OCI-LY1 (cell line): ENCODE results near the gene LTF.

Source experiments
- EZH2 ChIP-seq: fragments of 200-600 bp; sonication (generic), shearing (Covaris generic); IDR thresholded peaks from 2 replicates; pipeline ENCODE4 v1.8.0; 2017; ENCODE audit warnings: borderline replicate concordance, mixed run types, mild to moderate bottlenecking, antibody characterized with exemption, low read length, moderate library complexity, mixed read lengths
- TF ChIP-seq, protein P1 (sequence below): fragments of 200-600 bp; sonication (generic), shearing (Covaris generic); IDR thresholded peaks from 2 replicates; pipeline ENCODE4 v1.5.1; 2017; ENCODE audit warnings: mild to moderate bottlenecking, antibody characterized with exemption, low read length, moderate library complexity, mixed read lengths

DNA sequence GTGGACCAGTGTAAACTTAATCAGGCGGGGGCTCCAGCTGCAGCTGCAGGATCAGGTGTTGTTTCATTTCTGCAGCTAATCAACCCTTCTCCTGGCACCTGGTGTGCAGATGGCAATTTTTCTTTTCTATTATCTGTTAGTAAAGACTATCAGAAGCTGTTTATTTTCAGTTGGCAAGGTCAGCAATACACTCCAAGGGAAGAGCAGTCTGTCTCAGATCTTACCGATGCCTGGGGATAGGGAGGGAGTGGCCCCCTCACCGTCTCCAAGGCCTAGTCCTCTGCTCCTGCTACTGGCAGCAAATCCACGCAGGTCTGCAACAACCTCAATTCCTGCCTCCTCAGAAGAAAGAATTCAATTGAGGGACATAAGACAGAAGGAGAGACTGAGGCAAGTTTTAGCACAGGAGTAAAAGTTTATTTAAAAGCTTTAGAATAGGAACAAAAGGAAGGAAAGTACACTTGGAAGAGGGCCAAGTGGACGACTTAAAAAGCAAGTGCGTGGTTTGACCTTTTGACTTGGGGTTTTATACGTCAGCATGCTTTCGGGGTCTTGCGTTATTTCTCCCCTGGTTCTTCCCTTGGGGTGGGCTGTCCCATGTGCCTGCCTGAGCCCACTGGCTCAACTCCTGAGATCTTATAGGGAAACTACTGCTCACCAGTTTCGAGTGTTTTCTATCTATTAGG is 48.4 kb downstream of the LTF start:
- TF ChIP-seq, protein P1, sequence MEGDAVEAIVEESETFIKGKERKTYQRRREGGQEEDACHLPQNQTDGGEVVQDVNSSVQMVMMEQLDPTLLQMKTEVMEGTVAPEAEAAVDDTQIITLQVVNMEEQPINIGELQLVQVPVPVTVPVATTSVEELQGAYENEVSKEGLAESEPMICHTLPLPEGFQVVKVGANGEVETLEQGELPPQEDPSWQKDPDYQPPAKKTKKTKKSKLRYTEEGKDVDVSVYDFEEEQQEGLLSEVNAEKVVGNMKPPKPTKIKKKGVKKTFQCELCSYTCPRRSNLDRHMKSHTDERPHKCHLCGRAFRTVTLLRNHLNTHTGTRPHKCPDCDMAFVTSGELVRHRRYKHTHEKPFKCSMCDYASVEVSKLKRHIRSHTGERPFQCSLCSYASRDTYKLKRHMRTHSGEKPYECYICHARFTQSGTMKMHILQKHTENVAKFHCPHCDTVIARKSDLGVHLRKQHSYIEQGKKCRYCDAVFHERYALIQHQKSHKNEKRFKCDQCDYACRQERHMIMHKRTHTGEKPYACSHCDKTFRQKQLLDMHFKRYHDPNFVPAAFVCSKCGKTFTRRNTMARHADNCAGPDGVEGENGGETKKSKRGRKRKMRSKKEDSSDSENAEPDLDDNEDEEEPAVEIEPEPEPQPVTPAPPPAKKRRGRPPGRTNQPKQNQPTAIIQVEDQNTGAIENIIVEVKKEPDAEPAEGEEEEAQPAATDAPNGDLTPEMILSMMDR: no peak
- no peak for TF ChIP-seq EZH2
